ENCODE data around the gene MCHR2.
"Not testable (repeated sequence)": the region's sequence is repeated elsewhere in the genome, so short reads cannot be mapped to it uniquely, and the experiment has no call there.

Gene MCHR2

GRCh38 chr6:99993533-99994251, at the start of gene MCHR2:
Gene MCHR2 (minus strand): TSS chr6:99994223. CDS start chr6:99956147, 38,076 bp downstream.
- Histone ChIP-seq H3K4me3 (ENCODE audit: low read depth in 1 of 2, low read length in 2 of 2) (no peak within 1 kb of the TSS), H4K20me1 (ENCODE audit: insufficient read depth, low read length) (no peaks in the 10 kb centered on the region), H2AFZ (ENCODE audit: low read depth, low read length) (no peak within 1 kb of the TSS), H3K27me3 (ENCODE audit: insufficient read depth, low read length, poor library complexity) (no peaks in the 10 kb centered on the region), H3K79me2 (ENCODE audit: insufficient read depth, low read length) (no peaks in the 10 kb centered on the region), H3K4me2 (ENCODE audit: insufficient read depth, low read length) (no peak within 1 kb of the TSS), H3K9me3 (ENCODE audit: insufficient read depth, low read length, severe bottlenecking) (no peaks in the 10 kb centered on the region), H3K4me1 (ENCODE audit: insufficient read depth, low read length) (no peaks in the 10 kb centered on the region), H3K27ac (ENCODE audit: low read length) (no peak within 1 kb of the TSS), H3K36me3 (ENCODE audit: insufficient read depth, low read length) (no peaks in the 10 kb centered on the region), H3K9ac (ENCODE audit: low read depth, low read length) (no peak within 1 kb of the TSS)
- no peak for TF ChIP-seq EZH2 (IDR thresholded peaks at IDR 0.05; ENCODE audit: borderline replicate concordance, low read depth, low read length, severe bottlenecking)
- TF ChIP-seq CTCF (IDR thresholded peaks at IDR 0.05; ENCODE audit: borderline replicate concordance, extremely low read depth, low read length, poor library complexity, severe bottlenecking), result no peak
- ATAC-seq (ENCODE audit: insufficient read depth, low read depth) (no peak), DNase-seq (no peak)

GRCh38 chr6:100038546-100038945, 44.5 kb upstream of the MCHR2 start:
- not testable (repeated sequence) for H3K4me3 ChIP-seq (ENCODE audit: low read depth in 1 of 2, low read length in 2 of 2); ATAC-seq (ENCODE audit: insufficient read depth, low read depth); H3K36me3 ChIP-seq (ENCODE audit: insufficient read depth, low read length); H3K4me2 ChIP-seq (ENCODE audit: insufficient read depth, low read length); DNase-seq; H3K9me3 ChIP-seq (ENCODE audit: insufficient read depth, low read length, severe bottlenecking); H3K4me1 ChIP-seq (ENCODE audit: insufficient read depth, low read length); H2AFZ ChIP-seq (ENCODE audit: low read depth, low read length); H4K20me1 ChIP-seq (ENCODE audit: insufficient read depth, low read length); H3K9ac ChIP-seq (ENCODE audit: low read depth, low read length); H3K79me2 ChIP-seq (ENCODE audit: insufficient read depth, low read length); H3K27ac ChIP-seq (ENCODE audit: low read length); H3K27me3 ChIP-seq (ENCODE audit: insufficient read depth, low read length, poor library complexity)

- DNase-seq (no peak), ATAC-seq (ENCODE audit: insufficient read depth, low read depth) (no peak)
- no peak for TF ChIP-seq EZH2 (IDR thresholded peaks at IDR 0.05; ENCODE audit: borderline replicate concordance, low read depth, low read length, severe bottlenecking)
- TF ChIP-seq CTCF (IDR thresholded peaks at IDR 0.05; ENCODE audit: borderline replicate concordance, extremely low read depth, low read length, poor library complexity, severe bottlenecking), result no peak
Measured at GRCh38 chr6:100035873-100036653, 42.0 kb upstream of the MCHR2 start.

GRCh38 chr6:100023798-100024197, 29.8 kb upstream of the MCHR2 start:
- ATAC-seq (ENCODE audit: insufficient read depth, low read depth) (no peak), DNase-seq (no peak)
- Histone ChIP-seq H3K36me3 (ENCODE audit: insufficient read depth, low read length) (no peaks in the 10 kb centered on the region), H3K4me1 (ENCODE audit: insufficient read depth, low read length) (no peaks in the 10 kb centered on the region), H3K79me2 (ENCODE audit: insufficient read depth, low read length) (no peaks in the 10 kb centered on the region), H3K4me3 (ENCODE audit: low read depth in 1 of 2, low read length in 2 of 2) (no peak overlapping the region), H2AFZ (ENCODE audit: low read depth, low read length) (no peak overlapping the region), H3K4me2 (ENCODE audit: insufficient read depth, low read length) (no peak overlapping the region), H3K9ac (ENCODE audit: low read depth, low read length) (no peak overlapping the region), H3K27ac (ENCODE audit: low read length) (no peak overlapping the region), H3K27me3 (ENCODE audit: insufficient read depth, low read length, poor library complexity) (no peaks in the 10 kb centered on the region), H3K9me3 (ENCODE audit: insufficient read depth, low read length, severe bottlenecking) (no peaks in the 10 kb centered on the region), H4K20me1 (ENCODE audit: insufficient read depth, low read length) (no peaks in the 10 kb centered on the region)
- TF ChIP-seq CTCF (IDR thresholded peaks at IDR 0.05; ENCODE audit: borderline replicate concordance, extremely low read depth, low read length, poor library complexity, severe bottlenecking) (no peak), EZH2 (IDR thresholded peaks at IDR 0.05; ENCODE audit: borderline replicate concordance, low read depth, low read length, severe bottlenecking) (no peak)

More at GRCh38 chr6:100035873-100036653, 42.0 kb upstream of the MCHR2 start:
- no peak overlapping the region for H3K4me2 ChIP-seq (ENCODE audit: insufficient read depth, low read length)
- no peaks in the 10 kb centered on the region for H3K27me3 ChIP-seq (ENCODE audit: insufficient read depth, low read length, poor library complexity)
- no peaks in the 10 kb centered on the region for H3K36me3 ChIP-seq (ENCODE audit: insufficient read depth, low read length)
- no peaks in the 10 kb centered on the region for H3K79me2 ChIP-seq (ENCODE audit: insufficient read depth, low read length)
- H3K4me3 ChIP-seq (ENCODE audit: low read depth in 1 of 2, low read length in 2 of 2), result no peak overlapping the region
- no peaks in the 10 kb centered on the region for H4K20me1 ChIP-seq (ENCODE audit: insufficient read depth, low read length)
- no peaks in the 10 kb centered on the region for H3K4me1 ChIP-seq (ENCODE audit: insufficient read depth, low read length)
- peaks cover 5% of the 10 kb centered on the region for H3K9me3 ChIP-seq (ENCODE audit: insufficient read depth, low read length, severe bottlenecking)
- H3K9ac ChIP-seq (ENCODE audit: low read depth, low read length), result no peak overlapping the region
- no peak overlapping the region for H2AFZ ChIP-seq (ENCODE audit: low read depth, low read length)
- no peak overlapping the region for H3K27ac ChIP-seq (ENCODE audit: low read length)
